MCF 10A (cell line): ENCODE data around the gene FBXL4. TPM values are rescaled to one million over a fixed set of nuclear protein-coding genes. Genes with fewer than 3 reads are reported as not detected.

Source experiments
- BruUV-seq: library from RNA; stranded (reverse); fragments of 400-500 nt; replicated peaks from 2 replicates; lab custom pipeline; 2021; lab: Mats Ljungman, UMichigan
- CTCF ChIA-PET: fragments of 300-600 bp; sonication (Branson Sonifier 250); formaldehyde crosslinking; extraction: SDS; loops from one replicate; lab custom pipeline; 2021; ENCODE audit warnings: antibody characterized with exemption, inconsistent platforms; lab: Yijun Ruan, JAX
- POLR2A ChIA-PET: fragments of 300-600, 350-650 bp; sonication (Branson Sonifier 250); formaldehyde crosslinking; extraction: SDS; loops from one replicate; lab custom pipeline; 2020; ENCODE audit warnings: antibody characterized with exemption, inconsistent platforms; lab: Yijun Ruan, JAX
- DNase-seq: peaks from one replicate; pipeline ENCODE4 v3.0.0-alpha.2; 2018; ENCODE audit not compliant: unreplicated experiment
- H3K27ac Mint-ChIP-seq: one replicate; pipeline ENCODE4 v1.8.0; 2022; ENCODE audit warnings: mild to moderate bottlenecking, low read depth, mixed read lengths; ENCODE audit not compliant: unreplicated experiment
- H3K27me3 Mint-ChIP-seq: one replicate; pipeline ENCODE4 v1.8.0; 2022; ENCODE audit warnings: mixed read lengths; ENCODE audit not compliant: insufficient read depth, unreplicated experiment
- H3K36me3 Mint-ChIP-seq: one replicate; pipeline ENCODE4 v1.8.0; 2022; ENCODE audit warnings: mild to moderate bottlenecking, moderate library complexity, mixed read lengths; ENCODE audit not compliant: insufficient read depth, unreplicated experiment
- H3K4me1 Mint-ChIP-seq: one replicate; pipeline ENCODE4 v1.8.0; 2022; ENCODE audit warnings: mixed read lengths; ENCODE audit not compliant: insufficient read depth, unreplicated experiment
- H3K4me3 Mint-ChIP-seq: one replicate; pipeline ENCODE4 v1.8.0; 2022; ENCODE audit warnings: mild to moderate bottlenecking, moderate library complexity, mixed read lengths; ENCODE audit not compliant: unreplicated experiment
- H3K9me3 Mint-ChIP-seq: one replicate; pipeline ENCODE4 v1.8.0; 2022; ENCODE audit warnings: mixed read lengths; ENCODE audit not compliant: unreplicated experiment
- CTCF ChIP-seq: fragments of 200-600 bp; IDR thresholded peaks from one replicate; pipeline ENCODE4 v1.8.0; 2022; ENCODE audit warnings: antibody characterized with exemption, mild to moderate bottlenecking; ENCODE audit not compliant: unreplicated experiment
- intact Hi-C: fragments of 100-400 bp; cut with micrococcal nuclease; formaldehyde crosslinking; loops from 2 replicates; pipeline ENCODE4 v1.14.1; 2022
- total RNA-seq: library from RNA; stranded (reverse); gene quantifications from 2 replicates; pipeline ENCODE4 v1.2.3, GENCODE V29; 2022

Gene FBXL4
- total RNA-seq, 1 experiment from 2014 or later, result 15.7 TPM

GRCh38 chr6:98839781-98840361 lies 107.9 kb downstream of the FBXL4 start:
- CTCF ChIA-PET, result no interaction called here
- Mint-ChIP-seq H3K4me3 (no peak overlapping the region), H3K9me3 (no peaks in the 10 kb centered on the region), H3K36me3 (no peaks in the 10 kb centered on the region), H3K27ac (no peak overlapping the region), H3K27me3 (peaks cover 87% of the 10 kb centered on the region), H3K4me1 (peaks cover 6% of the 10 kb centered on the region)
- intact Hi-C loops, result loop anchor here (10.0 kb wide), 1 partner anchor 895 kb away; no protein-coding TSS in a partner anchor
- POLR2A ChIA-PET, result no interaction called here
- TF ChIP-seq CTCF, result peak; percentile 30
- BruUV-seq, result no TSS peak
- no peak for DNase-seq

GRCh38 chr6:98838975-98839374 lies 108.8 kb downstream of the FBXL4 start:
- Mint-ChIP-seq H3K27ac (no peak overlapping the region), H3K4me3 (no peak overlapping the region), H3K4me1 (peaks cover 12% of the 10 kb centered on the region), H3K27me3 (peaks cover 96% of the 10 kb centered on the region), H3K36me3 (no peaks in the 10 kb centered on the region), H3K9me3 (no peaks in the 10 kb centered on the region)
- no peak for TF ChIP-seq CTCF
- intact Hi-C loops, result loop anchor here (10.0 kb wide), 1 partner anchor 894 kb away; no protein-coding TSS in a partner anchor
- ChIA-PET CTCF (interaction anchor here (1.7 kb wide), 1 partner anchor 8 kb away, joined by 5 read pairs; no protein-coding TSS in a partner anchor), POLR2A (no interaction called here)
- no peak for DNase-seq
- no TSS peak for BruUV-seq

DNA sequence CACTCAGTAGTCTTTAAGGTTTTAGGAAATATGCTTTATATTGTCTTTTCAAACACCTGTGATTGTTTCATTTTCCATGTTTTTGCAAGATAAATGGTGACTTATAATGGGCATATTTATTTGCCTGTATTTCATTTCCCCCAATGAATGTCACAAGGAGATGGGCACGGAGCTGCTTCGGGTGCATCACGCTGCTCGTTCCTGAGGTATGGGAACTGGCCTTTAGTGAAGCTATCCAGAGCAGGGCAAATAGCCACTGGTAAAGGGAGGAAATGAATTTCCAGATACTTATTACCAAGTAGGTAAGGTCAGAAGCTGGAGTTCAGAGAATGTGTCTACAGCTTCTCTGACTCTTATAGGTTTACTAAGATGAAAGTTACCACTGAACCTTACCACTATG lies 109.7 kb downstream of the FBXL4 start:
- H3K4me3 Mint-ChIP-seq, result no peak overlapping the region
- ChIA-PET CTCF (interaction anchor here (1.7 kb wide), 1 partner anchor 9 kb away, joined by 5 read pairs; no protein-coding TSS in a partner anchor), POLR2A (no interaction called here)
- H3K36me3 Mint-ChIP-seq, result no peaks in the 10 kb centered on the region
- no peak overlapping the region for H3K27ac Mint-ChIP-seq
- H3K4me1 Mint-ChIP-seq, result peaks cover 12% of the 10 kb centered on the region
- H3K9me3 Mint-ChIP-seq, result no peaks in the 10 kb centered on the region
- intact Hi-C loops, result loop anchor here (10.0 kb wide), 1 partner anchor 893 kb away; no protein-coding TSS in a partner anchor
- no peak for TF ChIP-seq CTCF
- DNase-seq, result no peak
- peaks cover 100% of the 10 kb centered on the region for H3K27me3 Mint-ChIP-seq
- no TSS peak for BruUV-seq

DNA sequence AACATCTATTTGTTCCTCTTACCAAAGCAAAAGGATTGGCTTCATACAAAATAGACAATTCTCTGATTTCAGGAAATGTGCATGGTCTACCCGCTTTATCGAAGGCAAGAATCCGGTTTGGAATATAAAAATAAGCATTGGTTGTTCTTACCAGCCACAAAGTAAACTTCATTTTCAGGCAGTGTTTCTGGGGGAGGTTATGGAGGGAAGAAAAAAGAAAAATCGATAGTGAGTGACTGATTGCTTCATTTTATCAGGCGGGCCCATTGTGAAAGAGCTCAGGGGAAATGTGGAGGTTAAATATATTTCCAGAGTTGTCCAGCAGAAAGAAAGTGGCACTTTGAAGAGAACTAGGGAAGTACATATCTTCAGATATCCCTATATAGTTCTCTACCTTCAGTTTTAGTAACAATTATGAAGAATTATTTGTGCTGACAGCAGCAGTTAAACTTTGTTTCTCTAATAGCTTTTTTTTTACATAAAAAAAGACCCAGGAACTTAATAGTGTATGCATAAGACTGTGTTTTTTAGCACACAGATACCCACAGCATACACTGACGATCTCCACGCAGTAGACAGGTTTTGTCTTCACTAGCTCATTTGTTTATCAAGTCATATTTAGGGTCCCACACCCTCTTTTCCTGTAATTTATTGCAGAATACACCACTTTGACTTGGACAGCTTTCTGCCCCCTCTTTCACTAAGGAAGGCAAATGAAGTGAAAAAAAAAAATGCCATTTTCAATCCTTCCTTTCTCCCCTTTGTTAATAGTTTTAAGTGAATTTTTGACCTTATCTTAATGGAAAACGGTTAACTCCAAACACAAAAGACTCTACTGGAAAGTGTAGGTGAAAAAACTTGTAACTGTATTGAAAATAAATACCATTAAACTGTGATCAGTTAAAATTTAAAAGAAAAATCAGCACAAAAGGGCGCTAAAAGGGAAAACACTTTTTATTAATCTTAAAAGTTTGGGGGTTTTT lies 110.5 kb downstream of the FBXL4 start:
- ChIA-PET CTCF (interaction anchor here (0.6 to 1.7 kb wide), 5 partner anchors 10 to 317 kb away, joined by 3 to 5 read pairs (median 4); no protein-coding TSS in a partner anchor), POLR2A (no interaction called here)
- no TSS peak for BruUV-seq
- TF ChIP-seq CTCF, result no peak
- intact Hi-C loops, result loop anchor here (10.0 kb wide), 1 partner anchor 892 kb away; no protein-coding TSS in a partner anchor
- peaks cover 17% of the 10 kb centered on the region for H3K4me1 Mint-ChIP-seq
- H3K36me3 Mint-ChIP-seq, result no peaks in the 10 kb centered on the region
- no peak overlapping the region for H3K4me3 Mint-ChIP-seq
- H3K27me3 Mint-ChIP-seq, result peaks cover 100% of the 10 kb centered on the region
- no peaks in the 10 kb centered on the region for H3K9me3 Mint-ChIP-seq
- H3K27ac Mint-ChIP-seq, result no peak overlapping the region
- no peak for DNase-seq
